PC-9 (cell line): ENCODE measurements around the gene FAM162A. TPM values are rescaled to one million over a fixed set of nuclear protein-coding genes. Genes with fewer than 3 reads are reported as not detected.

Experiments used
- BruUV-seq: library from RNA; stranded (reverse); fragments of 400-500 nt; replicated peaks from 2 replicates; lab custom pipeline; 2021; lab: Mats Ljungman, UMichigan
- CTCF ChIA-PET: fragments of 300-600 bp; sonication (Branson Sonifier 250); formaldehyde crosslinking; loops from one replicate; lab custom pipeline; 2022; ENCODE audit warnings: antibody characterized with exemption; lab: Charles Lee
- POLR2A ChIA-PET: fragments of 300-600 bp; sonication (Branson Sonifier 250); formaldehyde crosslinking; loops from one replicate; lab custom pipeline; 2022; ENCODE audit warnings: antibody characterized with exemption; ENCODE audit not compliant: unreplicated experiment; lab: Charles Lee
- DNase-seq, 2 experiments: peaks; one replicate each; pipeline versions ENCODE4 v3.0.0 to v3.0.0-alpha.2; 2015 to 2022; ENCODE audit warnings: mixed read lengths in 1 of 2
- H2AFZ ChIP-seq: fragments of 200-600 bp; sonication (generic); 2 replicates; pipeline ENCODE4 v1.8.1; 2017; ENCODE audit warnings: antibody characterized with exemption
- H3F3A ChIP-seq: fragments of 200-600 bp; sonication (generic); 2 replicates; pipeline ENCODE4 v1.8.1; 2017; ENCODE audit warnings: antibody characterized with exemption, mild to moderate bottlenecking, low read depth; ENCODE audit not compliant: insufficient read depth
- H3K27ac ChIP-seq: fragments of 200-600 bp; sonication (generic); 2 replicates; pipeline ENCODE4 v1.6.1; 2016; ENCODE audit warnings: mixed run types
- H3K27me3 ChIP-seq: fragments of 200-600 bp; sonication (generic); 2 replicates; pipeline ENCODE4 v1.6.1; 2016; ENCODE audit warnings: low read depth, mixed run types; ENCODE audit not compliant: insufficient read depth
- H3K36me3 ChIP-seq: fragments of 200-600 bp; sonication (generic); 2 replicates; pipeline ENCODE4 v1.6.1; 2016; ENCODE audit warnings: low read depth, mixed run types
- H3K4me1 ChIP-seq: fragments of 200-600 bp; sonication (generic); replicated peaks from 2 replicates; pipeline ENCODE4 v1.6.1; 2016; ENCODE audit warnings: mixed run types; ENCODE audit not compliant: insufficient read depth
- H3K4me2 ChIP-seq: fragments of 200-600 bp; sonication (generic); 2 replicates; pipeline ENCODE4 v1.6.1; 2017; ENCODE audit warnings: mixed run types
- H3K4me3 ChIP-seq: fragments of 200-600 bp; sonication (generic); 2 replicates; pipeline ENCODE4 v1.6.1; 2016; ENCODE audit warnings: mixed run types
- H3K79me2 ChIP-seq: fragments of 200-600 bp; sonication (generic); 2 replicates; pipeline ENCODE4 v1.6.1; 2017; ENCODE audit warnings: low read depth, mixed run types
- H3K9me2 ChIP-seq: fragments of 200-600 bp; sonication (generic); 2 replicates; pipeline ENCODE4 v1.8.1; 2017; ENCODE audit warnings: mild to moderate bottlenecking; ENCODE audit not compliant: insufficient read depth
- H3K9me3 ChIP-seq: fragments of 200-600 bp; sonication (generic); 2 replicates; pipeline ENCODE4 v1.8.1; 2016; ENCODE audit warnings: low read depth; ENCODE audit not compliant: insufficient read depth
- H4K20me1 ChIP-seq: fragments of 200-600 bp; sonication (generic); 2 replicates; pipeline ENCODE4 v1.8.1; 2017; ENCODE audit not compliant: insufficient read depth
- EZH2 ChIP-seq: fragments of 200-600 bp; sonication (generic); IDR thresholded peaks from 2 replicates; pipeline ENCODE4 v1.8.0; 2017; ENCODE audit warnings: antibody characterized with exemption, low read depth
- intact Hi-C: fragments of 100-400 bp; cut with micrococcal nuclease; formaldehyde crosslinking; loops from one replicate; pipeline ENCODE4 v1.10.0; 2022; ENCODE audit not compliant: unreplicated experiment
- total RNA-seq: library from RNA; stranded (reverse); gene quantifications from 2 replicates; pipeline ENCODE4 v1.2.3, GENCODE V29; 2021
- TF ChIP-seq, protein P1 (sequence below): fragments of 200-600 bp; sonication (generic); conservative IDR thresholded peaks from 2 replicates; pipeline ENCODE4 v1.6.1; 2017; ENCODE audit warnings: mixed run types, antibody characterized with exemption, mild to moderate bottlenecking, moderate library complexity

The FAM162A gene
- total RNA-seq, 1 experiment from 2014 or later, result 36.8 TPM

DNA sequence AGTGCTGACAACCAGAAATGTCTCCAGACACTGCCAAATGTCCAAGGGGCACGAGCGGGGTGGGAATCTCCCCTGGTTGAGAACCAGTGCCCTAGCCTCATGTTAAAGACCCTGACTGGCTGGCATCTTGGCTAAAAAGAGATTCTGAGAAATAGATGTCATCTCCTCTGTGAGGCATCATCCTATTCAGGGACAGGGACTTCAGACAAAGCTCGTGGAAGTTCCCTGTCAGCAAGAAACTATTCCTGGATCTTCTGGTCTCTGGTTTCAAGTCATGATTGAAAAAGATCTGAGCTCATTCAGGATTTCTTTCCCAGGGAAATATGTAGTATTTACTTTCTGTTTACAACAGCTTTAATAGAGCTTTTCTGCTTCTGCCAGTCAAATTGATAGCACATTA lies 21.0 kb downstream of the FAM162A start:
- no peaks in the 10 kb centered on the region for H3K79me2 ChIP-seq
- no peaks in the 10 kb centered on the region for H4K20me1 ChIP-seq
- H3K9me3 ChIP-seq, result no peaks in the 10 kb centered on the region
- no peaks in the 10 kb centered on the region for H3K9me2 ChIP-seq
- no peak overlapping the region for H3K27ac ChIP-seq
- 0 out of 2 replicates have a peak, but pooled peaks cover 5% of the 10 kb centered on the region for H3F3A ChIP-seq
- ChIA-PET CTCF (no interaction called here), POLR2A (no interaction called here)
- H3K4me2 ChIP-seq, result no peak overlapping the region
- no peak overlapping the region for H3K4me3 ChIP-seq
- DNase-seq, result no peak
- BruUV-seq, result no TSS peak
- 0 out of 2 replicates have a peak, but pooled peaks cover 9% of the 10 kb centered on the region for H3K36me3 ChIP-seq
- TF ChIP-seq EZH2, result no peak
- TF ChIP-seq, protein P1, sequence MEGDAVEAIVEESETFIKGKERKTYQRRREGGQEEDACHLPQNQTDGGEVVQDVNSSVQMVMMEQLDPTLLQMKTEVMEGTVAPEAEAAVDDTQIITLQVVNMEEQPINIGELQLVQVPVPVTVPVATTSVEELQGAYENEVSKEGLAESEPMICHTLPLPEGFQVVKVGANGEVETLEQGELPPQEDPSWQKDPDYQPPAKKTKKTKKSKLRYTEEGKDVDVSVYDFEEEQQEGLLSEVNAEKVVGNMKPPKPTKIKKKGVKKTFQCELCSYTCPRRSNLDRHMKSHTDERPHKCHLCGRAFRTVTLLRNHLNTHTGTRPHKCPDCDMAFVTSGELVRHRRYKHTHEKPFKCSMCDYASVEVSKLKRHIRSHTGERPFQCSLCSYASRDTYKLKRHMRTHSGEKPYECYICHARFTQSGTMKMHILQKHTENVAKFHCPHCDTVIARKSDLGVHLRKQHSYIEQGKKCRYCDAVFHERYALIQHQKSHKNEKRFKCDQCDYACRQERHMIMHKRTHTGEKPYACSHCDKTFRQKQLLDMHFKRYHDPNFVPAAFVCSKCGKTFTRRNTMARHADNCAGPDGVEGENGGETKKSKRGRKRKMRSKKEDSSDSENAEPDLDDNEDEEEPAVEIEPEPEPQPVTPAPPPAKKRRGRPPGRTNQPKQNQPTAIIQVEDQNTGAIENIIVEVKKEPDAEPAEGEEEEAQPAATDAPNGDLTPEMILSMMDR, result no peak
- no peak overlapping the region for H2AFZ ChIP-seq
- intact Hi-C loops, result no loop called here
- no peaks in the 10 kb centered on the region for H3K27me3 ChIP-seq
- peaks cover 12% of the 10 kb centered on the region for H3K4me1 ChIP-seq

DNA sequence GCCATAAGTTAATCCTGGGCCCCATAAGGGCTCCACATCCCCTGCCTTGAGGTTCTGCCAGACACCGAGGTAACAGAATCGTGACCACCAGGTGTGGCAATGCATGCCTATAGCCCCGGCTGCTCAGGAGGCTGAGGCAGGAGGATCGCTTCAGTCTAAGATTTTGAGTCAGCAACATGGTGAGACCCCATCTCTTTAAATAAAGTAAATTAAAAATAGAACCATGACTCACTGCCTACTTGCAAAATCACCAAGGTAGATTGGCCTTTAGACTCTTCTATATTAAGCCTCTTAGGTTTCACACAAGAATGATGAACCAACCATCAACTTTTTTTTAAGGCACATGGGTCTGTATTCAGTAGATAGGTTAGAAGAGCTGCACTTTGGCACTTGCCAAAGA lies 22.2 kb downstream of the FAM162A start:
- intact Hi-C loops, result no loop called here
- no peak for TF ChIP-seq EZH2
- TF ChIP-seq, protein P1, result no peak
- H3K9me2 ChIP-seq, result no peaks in the 10 kb centered on the region
- H3K79me2 ChIP-seq, result no peaks in the 10 kb centered on the region
- 0 out of 2 replicates have a peak, but pooled peaks cover 9% of the 10 kb centered on the region for H3K36me3 ChIP-seq
- H3K27me3 ChIP-seq, result no peaks in the 10 kb centered on the region
- 0 out of 2 replicates have a peak, but pooled peaks cover 5% of the 10 kb centered on the region for H3F3A ChIP-seq
- H3K9me3 ChIP-seq, result no peaks in the 10 kb centered on the region
- DNase-seq, result no peak
- H4K20me1 ChIP-seq, result no peaks in the 10 kb centered on the region
- no TSS peak for BruUV-seq
- H3K4me1 ChIP-seq, result peaks cover 12% of the 10 kb centered on the region
- H2AFZ ChIP-seq, result no peak overlapping the region
- H3K4me2 ChIP-seq, result no peak overlapping the region
- ChIA-PET CTCF (no interaction called here), POLR2A (interaction anchor here (0.8 kb wide), 1 partner anchor 10 kb away, joined by 4 read pairs; the partner anchor contains the start of gene WDR5B)
- no peak overlapping the region for H3K27ac ChIP-seq
- H3K4me3 ChIP-seq, result no peak overlapping the region

DNA sequence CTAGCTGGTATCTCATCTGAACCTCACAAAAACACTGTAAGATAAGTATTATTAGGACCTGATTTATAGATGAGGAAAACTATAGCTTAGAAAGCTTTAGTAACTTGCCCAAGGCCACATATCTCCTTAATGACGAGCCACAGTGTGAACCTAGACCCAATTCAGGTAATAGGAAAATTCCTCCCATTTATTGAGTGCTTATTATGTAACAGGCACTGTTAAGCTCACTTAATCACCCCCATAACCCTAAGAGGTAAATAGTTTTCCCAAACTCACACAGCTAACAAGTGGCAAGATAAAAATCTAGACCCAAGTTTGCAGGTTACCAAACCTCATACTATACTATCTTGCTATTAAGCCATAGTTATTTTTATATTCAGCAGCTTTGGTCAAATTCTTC lies 24.0 kb downstream of the FAM162A start:
- CTCF ChIA-PET, result interaction anchor here (0.6 kb wide), 1 partner anchor 233 kb away, joined by 3 read pairs; no protein-coding TSS in a partner anchor
- 0 out of 2 replicates have a peak, but pooled peaks cover 9% of the 10 kb centered on the region for H3K36me3 ChIP-seq

More for the DNA sequence above, 24.0 kb downstream of the FAM162A start:
- intact Hi-C loops, result no loop called here
- Histone ChIP-seq H4K20me1 (no peaks in the 10 kb centered on the region), H3K4me2 (peak overlapping the region; percentile 12), H3K27me3 (no peaks in the 10 kb centered on the region), H3K9me3 (no peaks in the 10 kb centered on the region), H3K9me2 (no peaks in the 10 kb centered on the region), H2AFZ (no peak overlapping the region), H3K79me2 (0 out of 2 replicates have a peak, but pooled peaks cover under 1% of the 10 kb centered on the region), H3K4me3 (no peak overlapping the region), H3F3A (peaks cover 5% of the 10 kb centered on the region; the same call in 1 of the 2 replicates), H3K27ac (peak overlapping the region; percentile 44), H3K4me1 (peaks cover 12% of the 10 kb centered on the region)
- no TSS peak for BruUV-seq
- POLR2A ChIA-PET, result interaction anchor here (1.0 kb wide), 1 partner anchor 24 kb away, joined by 6 read pairs; the partner anchor contains the start of gene FAM162A
- TF ChIP-seq, protein P1, result no peak
- TF ChIP-seq EZH2, result no peak
- peak in 1 of 2 experiments; percentile 82 for DNase-seq
